Measurements from ENCODE around the gene SMAD2. TPM values are rescaled to one million over a fixed set of nuclear protein-coding genes. Genes with fewer than 3 reads are reported as not detected.

SMAD2 gene
- total and polyA plus RNA-seq, 4 donors: 11.8 to 31.3 (median 22.8) TPM

DNA sequence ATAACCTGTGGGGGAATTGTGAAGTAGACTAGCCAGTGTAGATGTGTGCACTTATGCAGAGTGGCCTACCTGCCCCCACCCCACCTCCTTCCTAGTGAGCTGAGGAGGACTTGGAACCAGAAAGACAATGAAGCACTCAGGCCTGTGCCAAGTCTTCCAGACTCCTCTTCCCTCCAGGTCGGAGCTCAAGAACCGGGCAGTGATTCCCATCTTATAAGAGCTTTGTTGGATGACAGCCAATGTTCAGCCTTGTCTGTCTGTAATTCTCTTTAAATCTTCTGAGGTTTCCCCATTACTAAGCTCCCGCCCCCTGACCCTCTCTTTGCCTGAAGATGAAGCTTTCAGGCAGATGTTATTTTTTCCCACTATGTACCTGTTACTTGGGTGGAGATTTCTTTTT lies 121.0 kb downstream of the SMAD2 start:
- Histone ChIP-seq H3K9me3 (ENCODE audit: control insufficient read depth in 4 of 4, low read length in 3 of 4) (no peaks in the 10 kb centered on the region), H3K27ac (ENCODE audit: low read depth in 1 of 2, low read length in 2 of 2) (no peak overlapping the region), H3K9ac (ENCODE audit: low read depth in 1 of 2, low read length in 2 of 2) (no peak overlapping the region), H3K27me3 (ENCODE audit: control insufficient read depth in 4 of 4, insufficient read depth in 4 of 4, low read length in 3 of 4) (no peaks in the 10 kb centered on the region), H3K4me3 (ENCODE audit: low read depth in 1 of 3, low read length in 3 of 3) (no peak overlapping the region), H3K4me1 (ENCODE audit: control insufficient read depth in 4 of 4, insufficient read depth in 4 of 4, low read length in 3 of 4) (no peaks in the 10 kb centered on the region), H3K36me3 (ENCODE audit: control insufficient read depth in 4 of 4, insufficient read depth in 3 of 4, low read depth in 1 of 4, low read length in 3 of 4) (no peaks in the 10 kb centered on the region)
- TF ChIP-seq JUND (IDR thresholded peaks at IDR 0.05): no peak
- TF ChIP-seq, protein P1, sequence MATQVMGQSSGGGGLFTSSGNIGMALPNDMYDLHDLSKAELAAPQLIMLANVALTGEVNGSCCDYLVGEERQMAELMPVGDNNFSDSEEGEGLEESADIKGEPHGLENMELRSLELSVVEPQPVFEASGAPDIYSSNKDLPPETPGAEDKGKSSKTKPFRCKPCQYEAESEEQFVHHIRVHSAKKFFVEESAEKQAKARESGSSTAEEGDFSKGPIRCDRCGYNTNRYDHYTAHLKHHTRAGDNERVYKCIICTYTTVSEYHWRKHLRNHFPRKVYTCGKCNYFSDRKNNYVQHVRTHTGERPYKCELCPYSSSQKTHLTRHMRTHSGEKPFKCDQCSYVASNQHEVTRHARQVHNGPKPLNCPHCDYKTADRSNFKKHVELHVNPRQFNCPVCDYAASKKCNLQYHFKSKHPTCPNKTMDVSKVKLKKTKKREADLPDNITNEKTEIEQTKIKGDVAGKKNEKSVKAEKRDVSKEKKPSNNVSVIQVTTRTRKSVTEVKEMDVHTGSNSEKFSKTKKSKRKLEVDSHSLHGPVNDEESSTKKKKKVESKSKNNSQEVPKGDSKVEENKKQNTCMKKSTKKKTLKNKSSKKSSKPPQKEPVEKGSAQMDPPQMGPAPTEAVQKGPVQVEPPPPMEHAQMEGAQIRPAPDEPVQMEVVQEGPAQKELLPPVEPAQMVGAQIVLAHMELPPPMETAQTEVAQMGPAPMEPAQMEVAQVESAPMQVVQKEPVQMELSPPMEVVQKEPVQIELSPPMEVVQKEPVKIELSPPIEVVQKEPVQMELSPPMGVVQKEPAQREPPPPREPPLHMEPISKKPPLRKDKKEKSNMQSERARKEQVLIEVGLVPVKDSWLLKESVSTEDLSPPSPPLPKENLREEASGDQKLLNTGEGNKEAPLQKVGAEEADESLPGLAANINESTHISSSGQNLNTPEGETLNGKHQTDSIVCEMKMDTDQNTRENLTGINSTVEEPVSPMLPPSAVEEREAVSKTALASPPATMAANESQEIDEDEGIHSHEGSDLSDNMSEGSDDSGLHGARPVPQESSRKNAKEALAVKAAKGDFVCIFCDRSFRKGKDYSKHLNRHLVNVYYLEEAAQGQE (IDR thresholded peaks at IDR 0.05): no peak
- no peak for TF ChIP-seq EGR1 (IDR thresholded peaks at IDR 0.05; ENCODE audit: low read depth in 2 of 2)
- TF ChIP-seq, protein P2, sequence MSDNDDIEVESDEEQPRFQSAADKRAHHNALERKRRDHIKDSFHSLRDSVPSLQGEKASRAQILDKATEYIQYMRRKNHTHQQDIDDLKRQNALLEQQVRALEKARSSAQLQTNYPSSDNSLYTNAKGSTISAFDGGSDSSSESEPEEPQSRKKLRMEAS (IDR thresholded peaks at IDR 0.05): no peak
- TF ChIP-seq YY1 (IDR thresholded peaks at IDR 0.05): no peak
- TF ChIP-seq, protein P3, sequence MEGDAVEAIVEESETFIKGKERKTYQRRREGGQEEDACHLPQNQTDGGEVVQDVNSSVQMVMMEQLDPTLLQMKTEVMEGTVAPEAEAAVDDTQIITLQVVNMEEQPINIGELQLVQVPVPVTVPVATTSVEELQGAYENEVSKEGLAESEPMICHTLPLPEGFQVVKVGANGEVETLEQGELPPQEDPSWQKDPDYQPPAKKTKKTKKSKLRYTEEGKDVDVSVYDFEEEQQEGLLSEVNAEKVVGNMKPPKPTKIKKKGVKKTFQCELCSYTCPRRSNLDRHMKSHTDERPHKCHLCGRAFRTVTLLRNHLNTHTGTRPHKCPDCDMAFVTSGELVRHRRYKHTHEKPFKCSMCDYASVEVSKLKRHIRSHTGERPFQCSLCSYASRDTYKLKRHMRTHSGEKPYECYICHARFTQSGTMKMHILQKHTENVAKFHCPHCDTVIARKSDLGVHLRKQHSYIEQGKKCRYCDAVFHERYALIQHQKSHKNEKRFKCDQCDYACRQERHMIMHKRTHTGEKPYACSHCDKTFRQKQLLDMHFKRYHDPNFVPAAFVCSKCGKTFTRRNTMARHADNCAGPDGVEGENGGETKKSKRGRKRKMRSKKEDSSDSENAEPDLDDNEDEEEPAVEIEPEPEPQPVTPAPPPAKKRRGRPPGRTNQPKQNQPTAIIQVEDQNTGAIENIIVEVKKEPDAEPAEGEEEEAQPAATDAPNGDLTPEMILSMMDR (IDR thresholded peaks at IDR 0.05; ENCODE audit: low read depth, low read length, missing input control): no peak
- TF ChIP-seq FOXA1 (IDR thresholded peaks at IDR 0.05): no peak
- TF ChIP-seq, protein P4, sequence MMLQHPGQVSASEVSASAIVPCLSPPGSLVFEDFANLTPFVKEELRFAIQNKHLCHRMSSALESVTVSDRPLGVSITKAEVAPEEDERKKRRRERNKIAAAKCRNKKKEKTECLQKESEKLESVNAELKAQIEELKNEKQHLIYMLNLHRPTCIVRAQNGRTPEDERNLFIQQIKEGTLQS (IDR thresholded peaks at IDR 0.05): no peak
- TF ChIP-seq SP1 (IDR thresholded peaks at IDR 0.05): no peak
- TF ChIP-seq GABPA (IDR thresholded peaks at IDR 0.05 in 1 of 2, conservative IDR thresholded peaks at IDR 0.05 in 1 of 2): no peak
- TF ChIP-seq RXRA (IDR thresholded peaks at IDR 0.05): no peak
- no peak for TF ChIP-seq HNF4G (IDR thresholded peaks at IDR 0.05)
- no peak for TF ChIP-seq RAD21 (IDR thresholded peaks at IDR 0.05)
- TF ChIP-seq TAF1 (conservative IDR thresholded peaks at IDR 0.05): no peak
- no peak for TF ChIP-seq FOXA2 (IDR thresholded peaks at IDR 0.05)
- TF ChIP-seq HNF4A (conservative IDR thresholded peaks at IDR 0.05): no peak
- no peak for TF ChIP-seq NR2F2 (IDR thresholded peaks at IDR 0.05)
- TF ChIP-seq, protein P5, sequence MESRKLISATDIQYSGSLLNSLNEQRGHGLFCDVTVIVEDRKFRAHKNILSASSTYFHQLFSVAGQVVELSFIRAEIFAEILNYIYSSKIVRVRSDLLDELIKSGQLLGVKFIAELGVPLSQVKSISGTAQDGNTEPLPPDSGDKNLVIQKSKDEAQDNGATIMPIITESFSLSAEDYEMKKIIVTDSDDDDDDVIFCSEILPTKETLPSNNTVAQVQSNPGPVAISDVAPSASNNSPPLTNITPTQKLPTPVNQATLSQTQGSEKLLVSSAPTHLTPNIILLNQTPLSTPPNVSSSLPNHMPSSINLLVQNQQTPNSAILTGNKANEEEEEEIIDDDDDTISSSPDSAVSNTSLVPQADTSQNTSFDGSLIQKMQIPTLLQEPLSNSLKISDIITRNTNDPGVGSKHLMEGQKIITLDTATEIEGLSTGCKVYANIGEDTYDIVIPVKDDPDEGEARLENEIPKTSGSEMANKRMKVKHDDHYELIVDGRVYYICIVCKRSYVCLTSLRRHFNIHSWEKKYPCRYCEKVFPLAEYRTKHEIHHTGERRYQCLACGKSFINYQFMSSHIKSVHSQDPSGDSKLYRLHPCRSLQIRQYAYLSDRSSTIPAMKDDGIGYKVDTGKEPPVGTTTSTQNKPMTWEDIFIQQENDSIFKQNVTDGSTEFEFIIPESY (IDR thresholded peaks at IDR 0.05): no peak
- 85% methylated on average over 3 of the region's 3 CpGs for WGBS
- DNase-seq (ENCODE audit: low spot score): no peak

All from liver (tissue), 9 donors.